ENCODE data around the gene PSMD13. TPM values are rescaled to one million over a fixed set of nuclear protein-coding genes. Genes with fewer than 3 reads are reported as not detected.

PSMD13 gene
- total and polyA plus RNA-seq, 2 of the 13 experiments (the other 11 are each of a cell fraction or from before 2014, with no cell fraction given), result 83.0 to 117 TPM

DNA sequence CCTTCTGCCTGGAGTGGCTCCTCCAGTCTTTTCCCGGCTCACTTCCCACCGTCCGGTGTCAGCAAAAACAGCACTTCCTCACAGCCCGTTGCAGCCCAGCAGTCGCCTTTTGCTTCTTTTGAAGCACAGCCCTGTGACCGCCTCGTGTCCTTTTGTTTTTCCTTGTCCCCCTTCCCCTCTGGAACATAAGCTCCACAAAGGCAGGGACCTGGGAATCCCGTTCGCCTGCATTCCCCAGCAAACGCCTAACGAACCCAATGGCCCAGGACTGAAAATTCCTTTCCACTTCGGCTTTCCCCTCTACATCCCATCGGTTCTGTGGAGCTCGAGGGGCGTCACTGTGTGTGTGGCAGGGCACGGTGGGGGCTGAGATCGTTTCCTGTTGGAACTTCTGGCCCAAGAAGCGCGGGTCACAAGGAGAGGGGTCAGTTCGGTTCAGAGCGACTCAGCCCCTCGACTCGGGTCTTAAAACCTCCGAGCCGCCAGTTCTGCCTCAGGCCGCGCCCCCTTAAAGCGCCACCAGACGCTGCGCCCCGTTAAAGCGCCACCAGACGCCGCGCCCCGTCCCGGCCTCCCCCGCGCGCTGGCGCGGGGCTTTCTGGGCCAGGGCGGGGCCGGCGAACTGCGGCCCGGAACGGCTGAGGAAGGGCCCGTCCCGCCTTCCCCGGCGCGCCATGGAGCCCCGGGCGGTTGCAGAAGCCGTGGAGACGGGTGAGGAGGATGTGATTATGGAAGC is 28.4 kb upstream of the PSMD13 start (continued):
- TF ChIP-seq ISX (CRISPR knock-in tag; conservative IDR thresholded peaks at IDR 0.05) (peak; percentile 86; the same call in 1 of the 2 replicates), NKX3-1 (CRISPR knock-in tag; IDR thresholded peaks at IDR 0.05) (no peak), GABPB1 (CRISPR knock-in tag; IDR thresholded peaks at IDR 0.05) (peak; percentile 80), KAT8 (CRISPR knock-in tag; IDR thresholded peaks at IDR 0.05) (peak; percentile 39; the same call in 1 of the 2 replicates), ZFP36 (IDR thresholded peaks at IDR 0.05; ENCODE audit: borderline replicate concordance, low read depth, low read length, partially characterized antibody) (no peak), SCMH1 (CRISPR knock-in tag; IDR thresholded peaks at IDR 0.05; ENCODE audit: borderline replicate concordance) (no peak), ZNF569 (CRISPR knock-in tag; IDR thresholded peaks at IDR 0.05; ENCODE audit: borderline replicate concordance) (no peak), ZNF333 (CRISPR knock-in tag; IDR thresholded peaks at IDR 0.05; ENCODE audit: borderline replicate concordance) (no peak), IKZF4 (CRISPR knock-in tag; IDR thresholded peaks at IDR 0.05; ENCODE audit: borderline replicate concordance, low read depth, not compliant biosample characterization) (no peak), FOXP1 (IDR thresholded peaks at IDR 0.05) (no peak), FOXP1 (CRISPR knock-in tag; IDR thresholded peaks at IDR 0.05) (no peak), JUN (CRISPR knock-in tag; IDR thresholded peaks at IDR 0.05) (0 out of 2 replicates have a peak, but pooled peaks have one; percentile 36), ZSCAN12 (CRISPR knock-in tag; IDR thresholded peaks at IDR 0.05) (no peak), ZNF441 (CRISPR knock-in tag; IDR thresholded peaks at IDR 0.05; ENCODE audit: borderline replicate concordance) (peak; percentile 58; the same call in 1 of the 2 replicates), IKZF5 (CRISPR knock-in tag; IDR thresholded peaks at IDR 0.05) (no peak), HOXA9 (CRISPR knock-in tag; IDR thresholded peaks at IDR 0.05; ENCODE audit: borderline replicate concordance) (0 out of 2 replicates have a peak, but pooled peaks have one; percentile 15), ZNF33A (CRISPR knock-in tag; IDR thresholded peaks at IDR 0.05; ENCODE audit: borderline replicate concordance) (no peak), ZNF501 (CRISPR knock-in tag; IDR thresholded peaks at IDR 0.05) (0 out of 2 replicates have a peak, but pooled peaks have one; percentile 14), ZNF253 (CRISPR knock-in tag; IDR thresholded peaks at IDR 0.05; ENCODE audit: borderline replicate concordance) (no peak), SIN3A (IDR thresholded peaks at IDR 0.05; ENCODE audit: borderline replicate concordance, low read depth, low read length) (peak; percentile 84), MTF2 (CRISPR knock-in tag; IDR thresholded peaks at IDR 0.05; ENCODE audit: borderline replicate concordance) (no peak), ZNF496 (CRISPR knock-in tag; IDR thresholded peaks at IDR 0.05; ENCODE audit: insufficient replicate concordance) (no peak), ZNF7 (CRISPR knock-in tag; IDR thresholded peaks at IDR 0.05) (no peak), FOXA3 (CRISPR knock-in tag; IDR thresholded peaks at IDR 0.05) (no peak), ZNF629 (CRISPR knock-in tag; conservative IDR thresholded peaks at IDR 0.05) (no peak), ZNF232 (CRISPR knock-in tag; IDR thresholded peaks at IDR 0.05; ENCODE audit: borderline replicate concordance) (no peak)
- TF ChIP-seq, protein P1, sequence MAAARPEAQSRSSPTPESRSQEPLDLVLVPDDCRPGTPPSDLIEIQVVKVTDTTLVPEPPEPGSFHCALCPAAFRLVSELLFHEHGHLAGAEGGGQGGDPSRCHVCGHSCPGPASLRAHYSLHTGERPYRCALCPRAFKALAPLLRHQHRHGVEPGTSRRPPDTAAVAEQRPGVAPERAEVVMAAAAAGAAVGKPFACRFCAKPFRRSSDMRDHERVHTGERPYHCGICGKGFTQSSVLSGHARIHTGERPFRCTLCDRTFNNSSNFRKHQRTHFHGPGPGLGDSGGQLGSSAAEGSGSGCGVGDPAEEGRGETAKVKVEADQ (CRISPR knock-in tag; IDR thresholded peaks at IDR 0.05; ENCODE audit: borderline replicate concordance), result peak; percentile 65; the same call in 1 of the 2 replicates
- TF ChIP-seq, protein P2, sequence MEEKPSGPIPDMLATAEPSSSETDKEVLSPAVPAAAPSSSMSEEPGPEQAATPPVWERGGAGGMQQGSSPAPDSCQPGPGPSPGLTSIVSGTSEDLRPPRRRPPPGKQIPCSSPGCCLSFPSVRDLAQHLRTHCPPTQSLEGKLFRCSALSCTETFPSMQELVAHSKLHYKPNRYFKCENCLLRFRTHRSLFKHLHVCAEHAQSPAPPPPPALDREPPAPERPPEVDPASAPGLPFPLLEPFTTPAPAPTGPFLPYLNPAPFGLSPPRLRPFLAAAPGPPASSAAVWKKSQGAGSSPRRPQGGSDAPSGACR (CRISPR knock-in tag; IDR thresholded peaks at IDR 0.05), result 0 out of 2 replicates have a peak, but pooled peaks have one; percentile 28

All from HepG2 (cell line).